Uterus (tissue), 4 donors: ENCODE data around the gene NPR2. TPM values are rescaled to one million over a fixed set of nuclear protein-coding genes. Genes with fewer than 3 reads are reported as not detected.
A peak's percentile ranks its signal among the peaks of the same experiment; 100 is the strongest.

ENCODE experiments used
- DNase-seq, 2 donors: peaks; one replicate each; pipeline ENCODE4 v3.0.0-alpha.2; 2019 to 2020
- H3K27ac ChIP-seq, 2 donors: fragments of 200-600 bp; sonication (generic); 1 replicate in 1 of 2; 2 replicates in 1 of 2; pipeline ENCODE4 v1.5.1; 2016 to 2018
- H3K27me3 ChIP-seq, 2 donors: fragments of 200-600 bp; sonication (generic); one replicate each; pipeline ENCODE4 v1.5.1; 2018 to 2019; ENCODE audit warnings: control low read depth in 1 of 2
- H3K36me3 ChIP-seq, 2 donors: fragments of 200-600 bp; sonication (generic); one replicate each; pipeline ENCODE4 v1.5.1; 2019; ENCODE audit warnings: control low read depth in 1 of 2
- H3K4me1 ChIP-seq, 2 donors: fragments of 200-600 bp; sonication (generic); one replicate each; pipeline ENCODE4 v1.5.1; 2018 to 2019; ENCODE audit warnings: control low read depth in 1 of 2
- H3K4me3 ChIP-seq, 2 donors: fragments of 200-600 bp; sonication (generic); 1 replicate in 1 of 2; 2 replicates in 1 of 2; pipeline ENCODE4 v1.5.1; 2018 to 2019; ENCODE audit warnings: mild to moderate bottlenecking in 1 of 2
- H3K9me3 ChIP-seq, 2 donors: fragments of 200-600 bp; sonication (generic); one replicate each; pipeline ENCODE4 v1.5.1; 2019; ENCODE audit warnings: control low read depth in 1 of 2
- CTCF ChIP-seq, 4 experiments: fragments of 200-600 bp in 2 of 4; fragments of 450-650 bp in 2 of 4; sonication (generic) in 2 of 4; IDR thresholded peaks; one replicate each; pipeline ENCODE4 v1.5.1; 2016 to 2019; ENCODE audit warnings: antibody characterized with exemption in 4 of 4, mild to moderate bottlenecking in 2 of 4, moderate library complexity in 1 of 4
- POLR2A ChIP-seq, 2 donors: fragments of 450-650 bp; IDR thresholded peaks; one replicate each; pipeline ENCODE4 v1.6.1; 2016; ENCODE audit warnings: antibody characterized with exemption in 2 of 2, mild to moderate bottlenecking in 1 of 2, moderate library complexity in 1 of 2
- intact Hi-C: fragments of 100-400 bp; cut with DNase I; formaldehyde crosslinking; loops from one replicate; pipeline ENCODE4 v1.15.1; 2023; ENCODE audit warnings: low total_unique reads
- total RNA-seq, 4 donors: library from RNA; depleted of rRNA in 3 of 4; stranded (reverse); fragments of >200 nt in 3 of 4; gene quantifications; one replicate each; pipeline versions ENCODE4 v1.1.0 to v1.2.4, GENCODE V29; 2014 to 2023
- donor health status: DM: yes; HTN: yes; CAD: no.

NPR2 gene
- total RNA-seq, 4 donors from 2014 or later = 3.8 to 70.4 (median 31.7) TPM

DNA sequence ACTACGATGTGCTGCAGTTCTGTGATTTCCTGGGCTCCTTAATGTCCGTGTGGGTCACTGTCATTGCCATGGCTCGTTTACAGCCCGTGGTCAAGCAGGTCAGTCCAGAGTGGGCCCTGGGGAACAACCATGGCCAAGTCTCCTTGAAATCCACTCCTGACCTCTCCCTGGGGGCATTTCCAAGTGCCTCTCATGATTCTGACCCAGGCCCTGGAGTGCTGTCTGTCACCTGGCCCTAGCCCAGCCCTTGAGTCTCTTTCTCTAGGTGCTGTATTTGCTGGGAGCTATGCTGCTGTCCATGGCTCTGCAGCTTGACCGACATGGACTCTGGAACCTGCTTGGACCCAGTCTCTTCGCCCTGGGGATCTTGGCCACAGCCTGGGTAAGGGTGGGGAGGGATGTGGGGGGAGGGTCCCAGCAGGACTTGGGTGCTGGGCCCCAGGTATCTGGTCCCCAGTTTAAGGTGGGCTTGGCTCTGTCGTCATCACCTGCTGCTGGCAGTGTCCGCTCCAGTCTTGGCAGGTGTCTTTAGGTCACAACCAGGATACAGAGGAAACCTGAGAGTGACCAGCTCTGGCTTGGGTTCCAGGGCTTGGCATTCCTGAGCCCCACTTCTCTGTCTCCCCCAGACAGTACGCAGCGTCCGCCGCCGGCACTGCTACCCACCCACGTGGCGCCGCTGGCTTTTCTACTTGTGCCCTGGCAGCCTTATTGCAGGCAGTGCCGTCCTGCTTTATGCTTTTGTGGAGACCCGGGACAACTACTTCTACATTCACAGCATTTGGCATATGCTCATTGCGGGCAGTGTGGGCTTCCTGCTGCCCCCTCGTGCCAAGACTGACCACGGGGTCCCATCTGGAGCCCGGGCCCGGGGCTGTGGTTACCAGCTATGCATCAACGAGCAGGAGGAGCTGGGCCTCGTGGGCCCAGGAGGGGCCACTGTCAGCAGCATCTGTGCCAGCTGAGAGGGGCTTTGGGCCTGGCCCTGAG, 61.8 kb downstream of the NPR2 start:
- H3K9me3 ChIP-seq = no peaks in the 10 kb centered on the region
- H3K27me3 ChIP-seq = no peaks in the 10 kb centered on the region
- no peaks in the 10 kb centered on the region for H3K4me1 ChIP-seq
- no peak overlapping the region for H3K4me3 ChIP-seq
- H3K27ac ChIP-seq = no peak overlapping the region
- TF ChIP-seq POLR2A (IDR thresholded peaks at IDR 0.05) (no peak), CTCF (IDR thresholded peaks at IDR 0.05) (no peak)
- intact Hi-C loops = no loop called here
- no peaks in the 10 kb centered on the region for H3K36me3 ChIP-seq
- DNase-seq = peak in 1 of 2 donors; percentile 11

DNA sequence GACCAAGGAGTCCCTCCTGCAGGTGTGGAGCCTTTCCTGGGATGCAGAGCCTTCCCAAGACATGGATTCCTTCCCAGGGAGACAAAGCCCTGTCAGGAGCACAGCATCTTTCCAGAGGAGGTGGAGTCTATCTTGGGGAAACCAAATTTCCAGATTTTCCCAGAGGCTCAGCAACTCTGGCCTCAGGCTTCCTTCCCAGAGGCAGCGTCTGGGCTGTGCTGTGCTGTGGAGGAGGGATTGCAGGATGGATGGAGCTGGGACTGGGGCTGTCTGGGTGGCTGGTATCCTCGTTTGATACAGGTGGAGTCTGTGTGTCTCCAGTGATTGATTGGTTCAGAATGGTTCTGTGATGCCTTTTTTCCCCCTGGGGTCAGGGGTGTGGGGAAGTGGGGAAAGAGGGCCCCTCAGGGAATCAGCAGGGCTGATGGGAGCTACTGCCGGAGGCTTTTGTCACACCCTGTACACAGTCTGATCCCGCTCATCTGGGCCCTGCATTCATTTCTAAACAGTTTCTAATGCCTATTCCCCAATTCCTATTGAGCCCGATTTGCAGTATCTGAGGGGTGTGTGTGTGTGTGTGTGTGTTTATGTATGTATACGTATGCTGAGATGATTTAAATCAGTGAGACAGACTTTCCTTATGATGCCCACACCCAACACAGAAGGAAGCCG, 62.8 kb downstream of the NPR2 start:
- intact Hi-C loops = no loop called here
- DNase-seq = no peak
- H3K4me3 ChIP-seq = no peak overlapping the region
- H3K27me3 ChIP-seq = no peaks in the 10 kb centered on the region
- no peaks in the 10 kb centered on the region for H3K9me3 ChIP-seq
- no peaks in the 10 kb centered on the region for H3K4me1 ChIP-seq
- TF ChIP-seq CTCF (IDR thresholded peaks at IDR 0.05) = no peak
- TF ChIP-seq POLR2A (IDR thresholded peaks at IDR 0.05) = no peak
- no peaks in the 10 kb centered on the region for H3K36me3 ChIP-seq
- no peak overlapping the region for H3K27ac ChIP-seq

GRCh38 chr9:35856206-35856605, 64.8 kb downstream of the NPR2 start:
- H3K9me3 ChIP-seq = no peaks in the 10 kb centered on the region
- intact Hi-C loops = no loop called here
- DNase-seq = no peak

DNA sequence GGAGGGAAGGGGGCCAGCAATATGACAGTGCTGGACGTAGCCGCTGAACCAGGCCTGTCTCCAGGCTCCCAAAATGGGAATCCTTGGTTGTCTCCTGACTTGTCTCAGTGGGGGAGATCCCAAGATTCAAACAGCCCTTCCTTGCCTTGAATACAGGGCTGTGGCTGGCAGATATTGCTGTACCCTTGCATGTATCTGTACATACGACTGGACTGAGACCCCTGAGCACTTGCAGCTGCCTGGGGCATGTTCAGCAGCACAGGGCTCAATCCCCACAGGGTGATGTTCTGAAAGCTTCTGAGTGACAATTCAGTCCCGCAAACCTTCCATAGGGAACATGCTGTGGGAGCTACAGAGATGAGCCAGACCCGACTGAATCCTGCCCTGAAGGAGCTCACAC, 65.5 kb downstream of the NPR2 start:
- DNase-seq = no peak
- no peaks in the 10 kb centered on the region for H3K27me3 ChIP-seq
- no peaks in the 10 kb centered on the region for H3K9me3 ChIP-seq
- H3K36me3 ChIP-seq = no peaks in the 10 kb centered on the region
- intact Hi-C loops = no loop called here
- H3K27ac ChIP-seq = no peak overlapping the region
- no peaks in the 10 kb centered on the region for H3K4me1 ChIP-seq
- H3K4me3 ChIP-seq = no peak overlapping the region
- TF ChIP-seq CTCF (IDR thresholded peaks at IDR 0.05) (no peak), POLR2A (IDR thresholded peaks at IDR 0.05) (no peak)

More at GRCh38 chr9:35856206-35856605, 64.8 kb downstream of the NPR2 start:
- no peaks in the 10 kb centered on the region for H3K4me1 ChIP-seq
- no peak for TF ChIP-seq CTCF (IDR thresholded peaks at IDR 0.05)
- no peak for TF ChIP-seq POLR2A (IDR thresholded peaks at IDR 0.05)
- no peaks in the 10 kb centered on the region for H3K27me3 ChIP-seq
- no peak overlapping the region for H3K4me3 ChIP-seq
- H3K27ac ChIP-seq = no peak overlapping the region
- no peaks in the 10 kb centered on the region for H3K36me3 ChIP-seq

DNA sequence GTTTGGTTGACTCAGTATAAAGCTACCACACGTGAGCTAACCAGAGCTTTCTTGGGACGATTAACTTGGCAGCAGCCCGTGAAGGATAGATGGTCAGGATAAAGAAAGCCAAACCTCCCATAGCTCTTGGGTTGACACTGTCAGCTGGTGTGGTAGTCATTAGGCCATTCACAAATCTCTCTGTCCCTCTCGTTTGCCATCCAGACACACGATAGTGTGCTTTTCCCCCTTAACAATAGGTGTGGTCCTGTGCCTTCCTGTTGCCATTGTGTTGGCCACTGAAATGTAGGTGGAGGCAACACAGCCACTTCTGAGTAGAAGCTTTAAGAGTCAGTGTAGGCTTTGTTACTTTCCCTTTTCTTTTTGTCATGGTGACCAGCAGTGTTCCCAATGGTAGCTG, 67.1 kb downstream of the NPR2 start:
- H3K27ac ChIP-seq = no peak overlapping the region
- no peaks in the 10 kb centered on the region for H3K9me3 ChIP-seq
- no peak for TF ChIP-seq CTCF (IDR thresholded peaks at IDR 0.05)
- no peak for TF ChIP-seq POLR2A (IDR thresholded peaks at IDR 0.05)
- no peak overlapping the region for H3K4me3 ChIP-seq
- no peaks in the 10 kb centered on the region for H3K36me3 ChIP-seq
- no peak for DNase-seq
- no peaks in the 10 kb centered on the region for H3K4me1 ChIP-seq
- intact Hi-C loops = no loop called here
- no peaks in the 10 kb centered on the region for H3K27me3 ChIP-seq
